Measurements from ENCODE around the gene BCOR.

The BCOR gene

GRCh38 chrX:40091691-40092421 lies 5.9 kb downstream of the BCOR start:
- H3K27ac ChIP-seq (replicated peaks) = no peak overlapping the region
- no peak for TF ChIP-seq GABPA (IDR thresholded peaks at IDR 0.05; ENCODE audit: low read depth)
- TF ChIP-seq REST (IDR thresholded peaks at IDR 0.05; ENCODE audit: insufficient replicate concordance, low read depth) = no peak
- TF ChIP-seq SPI1 (IDR thresholded peaks at IDR 0.05; ENCODE audit: borderline replicate concordance, low read depth) = no peak
- no peak for TF ChIP-seq CTCF (IDR thresholded peaks at IDR 0.05; ENCODE audit: insufficient read depth, low read length)
- H3K4me3 ChIP-seq (replicated peaks; ENCODE audit: insufficient read depth, low read length) = no peak overlapping the region
- no peaks in the 10 kb centered on the region for H3K27me3 ChIP-seq (ENCODE audit: insufficient read depth, poor library complexity, severe bottlenecking)
- DNase-seq (ENCODE audit: low read depth in 1 of 2, low spot score in 1 of 2) = no peak

- Histone ChIP-seq H3K27me3 (ENCODE audit: insufficient read depth, poor library complexity, severe bottlenecking) (no peaks in the 10 kb centered on the region), H3K4me3 (replicated peaks; ENCODE audit: insufficient read depth, low read length) (no peak overlapping the region), H3K27ac (replicated peaks) (no peak overlapping the region)
- no peak for TF ChIP-seq SPI1 (IDR thresholded peaks at IDR 0.05; ENCODE audit: borderline replicate concordance, low read depth)
- no peak for TF ChIP-seq REST (IDR thresholded peaks at IDR 0.05; ENCODE audit: insufficient replicate concordance, low read depth)
- no peak for TF ChIP-seq POLR2AphosphoS5 (IDR thresholded peaks at IDR 0.05; ENCODE audit: low read depth)
- no peak for TF ChIP-seq GABPA (IDR thresholded peaks at IDR 0.05; ENCODE audit: low read depth)
- no peak for TF ChIP-seq CTCF (IDR thresholded peaks at IDR 0.05; ENCODE audit: insufficient read depth, low read length)
- no peak for DNase-seq (ENCODE audit: low read depth in 1 of 2, low spot score in 1 of 2)
Observed at GRCh38 chrX:40090961-40091360, 6.8 kb downstream of the BCOR start.

- TF ChIP-seq REST (IDR thresholded peaks at IDR 0.05; ENCODE audit: insufficient replicate concordance, low read depth) (no peak), SPI1 (IDR thresholded peaks at IDR 0.05; ENCODE audit: borderline replicate concordance, low read depth) (no peak), POLR2AphosphoS5 (IDR thresholded peaks at IDR 0.05; ENCODE audit: low read depth) (no peak), CTCF (IDR thresholded peaks at IDR 0.05; ENCODE audit: insufficient read depth, low read length) (no peak), GABPA (IDR thresholded peaks at IDR 0.05; ENCODE audit: low read depth) (no peak)
- no peak for DNase-seq (ENCODE audit: low read depth in 1 of 2, low spot score in 1 of 2)
- H3K4me3 ChIP-seq (replicated peaks; ENCODE audit: insufficient read depth, low read length) = no peak overlapping the region
- no peak overlapping the region for H3K27ac ChIP-seq (replicated peaks)
- H3K27me3 ChIP-seq (ENCODE audit: insufficient read depth, poor library complexity, severe bottlenecking) = no peaks in the 10 kb centered on the region
Observed at GRCh38 chrX:40090050-40090804, 7.5 kb downstream of the BCOR start.
